K562 (cell line): ENCODE data around the gene GMEB2. TPM values are rescaled to one million over a fixed set of nuclear protein-coding genes. Genes with fewer than 3 reads are reported as not detected.
A peak's percentile ranks its signal among the peaks of the same experiment; 100 is the strongest.

Experiments used
- BCOR ChIP-seq: fragments of 450-650 bp; IDR thresholded peaks from 2 replicates; pipeline ENCODE4 v1.6.1; 2016
- CAMTA2 ChIP-seq: fragments of 250-450 bp; sonication (Bioruptor Pico); conservative IDR thresholded peaks from 2 replicates; pipeline ENCODE4 v1.5.1; 2022
- CBFA2T2 ChIP-seq: fragments of 450-650 bp; conservative IDR thresholded peaks from 2 replicates; pipeline ENCODE4 v1.6.1; 2017; ENCODE audit warnings: mild to moderate bottlenecking
- COPS2 ChIP-seq: fragments of 450-650 bp; conservative IDR thresholded peaks from 2 replicates; pipeline ENCODE4 v1.6.1; 2016; ENCODE audit warnings: mild to moderate bottlenecking, moderate library complexity
- CREBBP ChIP-seq: IDR thresholded peaks from one replicate; pipeline ENCODE4 v1.6.1; 2012; ENCODE audit warnings: low read depth, mild to moderate bottlenecking, control low read depth, inconsistent platforms, low read length
- E2F1 ChIP-seq: sonication (generic); formaldehyde crosslinking; IDR thresholded peaks from 2 replicates; pipeline ENCODE4 v1.8.1; 2023; ENCODE audit warnings: mild to moderate bottlenecking, missing genetic modification reagents, moderate library complexity
- ELK3 ChIP-seq: fragments of 450-650 bp; formaldehyde crosslinking; IDR thresholded peaks from 2 replicates; pipeline ENCODE4 v1.4.0; 2020; ENCODE audit warnings: mild to moderate bottlenecking
- FOXA3 ChIP-seq, 2 experiments: fragments of 450-650 bp in 1 of 2; sonication (generic) in 1 of 2; formaldehyde crosslinking; IDR thresholded peaks in 1 of 2; conservative IDR thresholded peaks in 1 of 2; 2 replicates each; pipeline versions ENCODE4 v1.4.0 to v1.8.0; 2020 to 2022; ENCODE audit warnings: mild to moderate bottlenecking in 2 of 2, missing genetic modification reagents in 1 of 2
- FOXJ3 ChIP-seq: sonication (generic); formaldehyde crosslinking; IDR thresholded peaks from 2 replicates; pipeline ENCODE4 v1.4.0; 2020; ENCODE audit warnings: mild to moderate bottlenecking, missing genetic modification reagents
- FUS ChIP-seq: fragments of 200-400 bp; formaldehyde crosslinking; optimal IDR thresholded peaks from 2 replicates; pipeline ENCODE3; 2017; ENCODE audit warnings: low read depth, low read length
- HMG20A ChIP-seq: fragments of 450-650 bp; formaldehyde crosslinking; conservative IDR thresholded peaks from 2 replicates; pipeline ENCODE4 v1.4.0; 2020; ENCODE audit warnings: mild to moderate bottlenecking, mixed read lengths
- HNRNPLL ChIP-seq: fragments of 200-400 bp; formaldehyde crosslinking; IDR thresholded peaks from 2 replicates; pipeline ENCODE4 v1.6.1; 2017; ENCODE audit warnings: low read length, low read depth, mild to moderate bottlenecking; ENCODE audit not compliant: poor library complexity, severe bottlenecking
- KLF13 ChIP-seq: fragments of 450-650 bp; IDR thresholded peaks from 2 replicates; pipeline ENCODE4 v1.6.1; 2016; ENCODE audit warnings: missing genetic modification characterization, low read depth, mild to moderate bottlenecking, missing compliant biosample characterization, moderate library complexity, borderline replicate concordance
- MAFK ChIP-seq: IDR thresholded peaks from 2 replicates; pipeline ENCODE4 v1.6.1; 2011; ENCODE audit warnings: low read length, improper control_type of control experiment
- NCOA2 ChIP-seq, 2 experiments: fragments of 450-650 bp; IDR thresholded peaks; 2 replicates each; pipeline ENCODE4 v1.6.1; 2018; ENCODE audit warnings: mild to moderate bottlenecking in 2 of 2, moderate library complexity in 1 of 2; ENCODE audit not compliant: partially characterized antibody in 2 of 2
- POLR2A ChIP-seq: fragments of 450-650 bp; conservative IDR thresholded peaks from 2 replicates; pipeline ENCODE4 v1.6.1; 2016
- RBM25 ChIP-seq: fragments of 200-400 bp; formaldehyde crosslinking; IDR thresholded peaks from 2 replicates; pipeline ENCODE4 v1.6.1; 2018; ENCODE audit warnings: low read length, low read depth, moderate library complexity; ENCODE audit not compliant: severe bottlenecking
- RBM39 ChIP-seq: fragments of 200-400 bp; formaldehyde crosslinking; optimal IDR thresholded peaks from 2 replicates; pipeline ENCODE3; 2018; ENCODE audit warnings: low read depth, low read length
- SFPQ ChIP-seq: fragments of 200-400 bp; formaldehyde crosslinking; IDR thresholded peaks from 2 replicates; pipeline ENCODE4 v1.6.1; 2017; ENCODE audit warnings: mild to moderate bottlenecking, low read depth, low read length, moderate library complexity
- SRF ChIP-seq, 2 experiments: fragments of 250-450, 450-650 bp in 1 of 2; sonication (Bioruptor Pico) in 1 of 2; sonication (generic) in 1 of 2; formaldehyde crosslinking; IDR thresholded peaks; 2 replicates each; pipeline versions ENCODE4 v1.5.0 to v1.5.1; 2020 to 2022; ENCODE audit warnings: mild to moderate bottlenecking in 1 of 2, missing genetic modification reagents in 1 of 2
- XRCC5 ChIP-seq: fragments of 200-400 bp; formaldehyde crosslinking; IDR thresholded peaks from 2 replicates; pipeline ENCODE4 v1.6.1; 2017; ENCODE audit warnings: low read depth, mild to moderate bottlenecking, low read length
- ZC3H4 ChIP-seq: sonication (generic); formaldehyde crosslinking; IDR thresholded peaks from 2 replicates; pipeline ENCODE4 v1.9.0; 2021; ENCODE audit warnings: missing genetic modification reagents, borderline replicate concordance
- ZKSCAN1 ChIP-seq: fragments of 150-350 bp; IDR thresholded peaks from 2 replicates; pipeline ENCODE4 v1.6.1; 2016; ENCODE audit warnings: low read depth, low read length
- ZNF197 ChIP-seq: fragments of 200-800 bp; sonication (Bioruptor generic); IDR thresholded peaks from 2 replicates; pipeline ENCODE4 v1.6.1; 2016; ENCODE audit warnings: low read depth, missing genetic modification characterization, missing compliant biosample characterization
- ZNF507 ChIP-seq: conservative IDR thresholded peaks from 2 replicates; pipeline ENCODE4 v1.6.1; 2017; ENCODE audit warnings: missing genetic modification characterization, missing compliant biosample characterization
- polyA plus RNA-seq, 8 experiments: library from polyadenylated mRNA; depleted of rRNA in 4 of 8; stranded (reverse) in 5 of 8; unstranded in 3 of 8; fragments of >200 nt; fragmentation: Nextera tagmentation in 2 of 8; fragmentation: Illumina TruSeq in 1 of 8; extraction: Ambion mirVana in 2 of 8; extraction: Trizol in 1 of 8; gene quantifications; 2 replicates each; pipeline versions ENCODE4 v1.2.1 to v1.2.3, GENCODE V29; 2011 to 2014; ENCODE audit warnings: inconsistent platforms in 1 of 8, missing spikeins in 1 of 8
- total RNA-seq, 7 experiments: library from RNA; depleted of rRNA in 6 of 7; stranded (reverse); fragments of >200 nt in 6 of 7; fragmentation: Illumina TruSeq in 2 of 7; extraction: Trizol in 2 of 7; gene quantifications; 2 replicates each; pipeline versions ENCODE4 v1.2.1 to v1.2.3, GENCODE V29; 2011 to 2021; ENCODE audit warnings: low replicate concordance in 1 of 7

GMEB2 gene
- total and polyA plus RNA-seq, 9 of the 15 experiments (the other 6 are each of a cell fraction or from before 2014, with no cell fraction given), result 0.03 to 13.9 (median 6.3) TPM

- no peak for TF ChIP-seq ZNF197 (CRISPR knock-in tag)
- no peak for TF ChIP-seq XRCC5
- TF ChIP-seq E2F1, result peak; percentile 70; the same call in 1 of the 2 replicates
- peak in 1 of 2 experiments; percentile 86; a peak in 2 of 4 replicates for TF ChIP-seq SRF (CRISPR knock-in tag; IDR thresholded peaks at IDR 0.05)
- TF ChIP-seq FUS, result no peak
- no peak; the same call in 1 of the 2 replicates for TF ChIP-seq BCOR
- TF ChIP-seq POLR2A, result peak; percentile 63
- no peak for TF ChIP-seq NCOA2 (IDR thresholded peaks at IDR 0.05; ENCODE audit: partially characterized antibody in 2 of 2)
- TF ChIP-seq FOXJ3 (CRISPR knock-in tag), result no peak
- TF ChIP-seq MAFK, result no peak
- no peak for TF ChIP-seq SFPQ
- TF ChIP-seq CREBBP, result no peak
- peak; percentile 73 for TF ChIP-seq HNRNPLL
- TF ChIP-seq KLF13 (tag), result peak; percentile 45; the same call in 1 of the 2 replicates
- TF ChIP-seq RBM39, result no peak
- no peak for TF ChIP-seq CBFA2T2
- TF ChIP-seq FOXA3 (CRISPR knock-in tag; conservative IDR thresholded peaks at IDR 0.05 in 1 of 2, IDR thresholded peaks at IDR 0.05 in 1 of 2), result no peak; a peak in 1 of 4 replicates
- TF ChIP-seq ZNF507 (tag), result no peak
- no peak for TF ChIP-seq ELK3 (CRISPR knock-in tag)
- no peak for TF ChIP-seq ZC3H4
- no peak for TF ChIP-seq HMG20A
- TF ChIP-seq CAMTA2 (CRISPR knock-in tag), result no peak
- TF ChIP-seq ZKSCAN1, result 0 out of 2 replicates have a peak, but pooled peaks have one; percentile 15
- TF ChIP-seq RBM25, result no peak
- TF ChIP-seq COPS2, result no peak
Measured at GRCh38 chr20:63653041-63653973, 26.4 kb upstream of the GMEB2 start, which contains the start of gene STMN3 (continued).
